ENCODE results near the gene NANP.

DNA sequence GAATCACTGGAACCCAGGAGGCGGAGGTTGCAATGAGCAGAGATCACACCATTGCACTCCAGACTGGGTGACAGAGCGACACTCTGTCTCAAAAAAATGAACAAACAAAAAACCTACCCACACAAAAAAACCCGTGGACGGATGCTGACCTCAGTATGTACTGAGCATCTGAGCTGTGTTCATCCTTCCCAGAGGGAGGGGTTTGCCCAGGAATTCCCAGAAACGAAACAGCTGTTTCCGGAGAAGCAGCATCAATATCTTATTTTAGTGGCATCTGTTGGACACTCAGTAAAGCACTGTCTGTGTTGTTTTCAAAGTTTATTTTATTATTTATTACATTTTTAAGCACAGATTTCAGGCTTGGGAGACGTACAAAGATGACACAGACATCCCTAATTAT is 18.7 kb downstream of the NANP start:
- TF ChIP-seq, protein P1, sequence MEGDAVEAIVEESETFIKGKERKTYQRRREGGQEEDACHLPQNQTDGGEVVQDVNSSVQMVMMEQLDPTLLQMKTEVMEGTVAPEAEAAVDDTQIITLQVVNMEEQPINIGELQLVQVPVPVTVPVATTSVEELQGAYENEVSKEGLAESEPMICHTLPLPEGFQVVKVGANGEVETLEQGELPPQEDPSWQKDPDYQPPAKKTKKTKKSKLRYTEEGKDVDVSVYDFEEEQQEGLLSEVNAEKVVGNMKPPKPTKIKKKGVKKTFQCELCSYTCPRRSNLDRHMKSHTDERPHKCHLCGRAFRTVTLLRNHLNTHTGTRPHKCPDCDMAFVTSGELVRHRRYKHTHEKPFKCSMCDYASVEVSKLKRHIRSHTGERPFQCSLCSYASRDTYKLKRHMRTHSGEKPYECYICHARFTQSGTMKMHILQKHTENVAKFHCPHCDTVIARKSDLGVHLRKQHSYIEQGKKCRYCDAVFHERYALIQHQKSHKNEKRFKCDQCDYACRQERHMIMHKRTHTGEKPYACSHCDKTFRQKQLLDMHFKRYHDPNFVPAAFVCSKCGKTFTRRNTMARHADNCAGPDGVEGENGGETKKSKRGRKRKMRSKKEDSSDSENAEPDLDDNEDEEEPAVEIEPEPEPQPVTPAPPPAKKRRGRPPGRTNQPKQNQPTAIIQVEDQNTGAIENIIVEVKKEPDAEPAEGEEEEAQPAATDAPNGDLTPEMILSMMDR (IDR thresholded peaks at IDR 0.05), result no peak
- no peak for TF ChIP-seq EZH2 (IDR thresholded peaks at IDR 0.05; ENCODE audit: borderline replicate concordance, insufficient read depth, low read depth, low read length, poor library complexity, severe bottlenecking)
